ENCODE measurements around the gene GNAS-AS1.

GRCh38 chr20:58815448-58815847 is 35.3 kb downstream of the GNAS-AS1 start:
- TF ChIP-seq GATA2 (IDR thresholded peaks at IDR 0.05; ENCODE audit: low read depth, low read length) (no peak), GATA3 (IDR thresholded peaks at IDR 0.05; ENCODE audit: low read depth, low read length) (no peak)
